GF-D8 (cell line): ENCODE data around the gene CLDND2.
"Not testable (repeated sequence)": the region's sequence is repeated elsewhere in the genome, so short reads cannot be mapped to it uniquely, and the experiment has no call there.

Experiments used
- DNase-seq: peaks from one replicate; lab custom pipeline; 2025; lab: John Stamatoyannopoulos, UW

Gene CLDND2, protein sequence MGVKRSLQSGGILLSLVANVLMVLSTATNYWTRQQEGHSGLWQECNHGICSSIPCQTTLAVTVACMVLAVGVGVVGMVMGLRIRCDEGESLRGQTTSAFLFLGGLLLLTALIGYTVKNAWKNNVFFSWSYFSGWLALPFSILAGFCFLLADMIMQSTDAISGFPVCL

DNA sequence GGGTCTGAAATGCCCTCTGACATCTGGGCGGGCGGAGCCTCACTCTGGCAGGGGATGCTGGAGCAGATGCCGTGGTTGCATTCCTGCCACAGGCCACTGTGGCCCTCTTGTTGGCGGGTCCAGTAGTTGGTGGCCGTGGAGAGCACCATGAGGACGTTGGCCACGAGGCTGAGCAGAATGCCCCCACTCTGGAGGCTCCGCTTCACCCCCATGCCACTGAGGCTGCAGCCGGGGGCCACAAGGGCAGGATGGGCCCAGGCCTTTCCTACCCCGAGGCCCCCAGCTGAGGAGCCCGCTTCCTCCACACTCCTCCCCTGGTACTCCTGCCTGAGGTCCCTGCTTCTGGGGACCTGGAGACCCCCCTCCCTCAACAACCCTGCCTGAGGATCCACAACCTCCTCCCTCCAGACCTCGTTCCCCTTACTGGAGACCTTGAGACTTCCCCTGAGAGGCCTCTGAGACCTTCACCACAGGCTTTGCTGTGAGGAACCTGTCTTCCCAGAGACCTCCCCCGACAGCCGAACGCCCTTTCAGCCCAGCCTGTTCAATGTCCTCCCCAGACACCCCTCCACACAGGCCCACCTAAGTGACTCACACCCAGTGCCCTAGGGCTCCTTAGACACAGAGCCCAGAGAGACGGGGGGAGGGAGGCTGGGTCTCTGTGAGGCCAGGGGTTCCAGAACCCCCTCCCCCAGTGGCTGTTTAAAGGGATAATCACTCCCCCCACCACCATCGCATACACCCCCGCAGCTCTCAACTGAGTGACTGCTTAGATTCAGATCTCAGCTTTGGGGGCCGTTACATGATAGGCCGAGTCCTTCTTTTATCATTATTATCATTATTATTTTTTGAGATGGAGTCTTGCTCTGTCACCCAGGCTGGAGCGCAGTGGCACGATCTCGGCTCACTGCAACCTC, at the start of gene CLDND2:
Gene CLDND2 (minus strand): TSS at position 638 of the 917 bp plus-strand sequence. CDS start 426 bp downstream, at position 212.
- DNase-seq = peak; percentile 21

GRCh38 chr19:51417810-51418157, 49.0 kb upstream of the CLDND2 start:
- DNase-seq = no peak

- DNase-seq = peak; percentile 76
Measured at GRCh38 chr19:51417107-51417809, 48.5 kb upstream of the CLDND2 start, which contains the start of gene SIGLEC10. Gene SIGLEC10, minus strand, starts transcription at chr19:51417642. Its CDS starts 61 bp downstream, at chr19:51417581.

- not testable (repeated sequence) for DNase-seq
Measured at GRCh38 chr19:51416422-51416821, 47.6 kb upstream of the CLDND2 start.

DNA sequence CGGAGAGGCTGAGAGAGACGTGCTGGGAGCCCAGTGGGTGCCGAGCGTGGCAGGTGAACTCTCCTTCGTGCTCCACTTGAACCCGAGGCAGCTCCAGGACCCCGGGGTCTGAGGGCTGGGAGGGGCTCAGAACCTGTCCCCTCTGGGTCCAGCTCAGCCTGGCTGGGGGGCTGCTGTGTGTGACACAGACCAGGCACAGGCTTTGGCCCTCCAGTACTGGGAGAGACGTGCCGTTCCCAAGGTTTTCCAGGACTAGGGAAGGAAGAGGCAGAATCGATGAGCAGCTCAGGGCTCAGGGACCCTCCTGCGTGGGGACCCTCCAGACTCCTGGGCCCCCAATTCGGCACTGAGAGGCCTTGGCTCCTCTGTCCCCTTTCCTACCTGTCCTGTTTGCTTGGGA, 46.4 kb upstream of the CLDND2 start:
- DNase-seq = no peak

GRCh38 chr19:51410950-51411748, 42.3 kb upstream of the CLDND2 start:
- DNase-seq = no peak

DNA sequence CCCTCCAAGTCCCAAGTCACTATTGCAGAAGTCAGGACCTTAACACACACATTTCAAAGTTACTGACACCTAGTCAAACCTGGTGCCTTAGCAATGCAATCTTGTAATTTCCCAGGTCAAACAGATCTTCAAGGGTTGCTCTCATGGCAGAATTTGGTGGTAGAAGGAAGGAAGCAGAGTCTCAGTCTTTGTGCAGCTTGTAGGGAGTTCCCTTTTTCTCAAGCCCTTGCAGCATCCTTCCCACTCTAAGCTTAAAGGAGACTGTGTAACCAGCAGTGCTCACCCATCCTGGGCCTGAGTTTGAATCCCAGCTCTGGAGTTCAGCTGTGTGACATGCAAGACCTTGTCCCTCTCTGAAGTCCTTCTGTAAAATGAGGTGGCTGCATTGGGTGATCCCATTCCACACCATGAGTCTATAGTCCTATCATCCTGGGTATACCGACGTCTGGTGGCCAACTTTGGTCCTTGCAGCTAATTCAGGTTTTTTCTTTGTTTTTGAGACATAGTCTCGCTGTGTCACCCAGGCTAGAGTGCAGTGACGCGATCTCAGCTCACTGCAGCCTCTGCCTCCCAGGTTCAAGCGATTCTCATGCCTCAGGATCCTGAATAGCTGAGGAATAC, 38.8 kb upstream of the CLDND2 start:
- peak; percentile 77 for DNase-seq

DNA sequence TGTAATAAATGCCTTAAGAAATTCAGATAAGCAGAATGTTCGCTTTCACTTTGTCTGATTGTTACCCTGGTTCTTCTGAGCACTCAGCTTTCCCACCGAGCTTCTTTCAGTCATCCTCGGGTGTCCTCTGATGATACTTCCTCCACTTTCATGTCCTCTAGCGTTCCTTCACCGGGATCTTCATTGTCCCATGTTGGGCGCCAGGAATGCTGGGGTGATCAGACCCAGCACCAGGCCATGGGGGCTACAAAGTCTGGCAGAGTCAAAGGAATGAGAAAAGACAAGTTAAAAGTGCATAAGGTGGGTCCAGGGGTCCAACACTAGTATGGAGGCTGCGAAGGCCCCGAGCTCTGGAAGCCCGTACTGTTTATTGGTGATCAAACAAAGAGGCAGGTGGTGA, 33.3 kb upstream of the CLDND2 start:
- DNase-seq = no peak

DNA sequence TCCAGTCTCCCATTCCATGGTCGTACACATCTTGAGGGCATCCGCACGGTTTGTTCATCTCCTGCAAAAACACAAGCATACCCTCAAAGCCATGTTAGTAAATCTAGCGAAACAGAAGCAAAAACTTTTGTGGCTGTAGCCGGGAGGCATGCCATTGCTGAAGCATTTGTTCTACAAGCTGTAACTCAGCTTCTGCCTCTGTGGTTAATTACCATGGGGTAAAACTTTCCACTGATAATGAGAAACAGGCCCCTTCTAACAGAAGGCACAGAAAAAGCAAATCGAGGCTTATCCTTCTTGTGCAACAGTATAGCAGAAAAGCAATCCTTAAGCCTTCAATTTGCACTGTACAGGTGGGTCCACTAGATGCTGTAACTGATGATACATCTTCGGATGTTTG, 31.1 kb upstream of the CLDND2 start:
- DNase-seq = not testable (repeated sequence)

DNA sequence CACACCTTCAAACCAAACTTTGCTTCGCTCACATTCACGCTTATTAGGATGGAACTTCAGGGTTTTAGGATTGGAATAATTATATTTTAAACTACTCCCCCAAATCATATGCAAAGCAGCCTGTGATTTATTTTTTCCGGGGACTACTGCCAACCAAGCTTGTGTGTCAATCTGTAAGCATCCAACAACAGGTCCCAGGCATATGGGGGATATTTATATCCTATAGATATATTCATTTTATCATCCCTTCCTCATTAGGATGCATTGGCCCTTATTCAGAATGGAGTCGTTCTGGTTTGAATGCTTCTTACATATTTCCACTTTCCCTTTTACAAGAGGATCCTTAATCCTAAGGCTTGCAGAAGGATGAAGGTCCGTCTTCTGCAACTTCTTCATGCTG, 30.4 kb upstream of the CLDND2 start:
- DNase-seq = no peak

- peak; percentile 32 for DNase-seq
Measured at GRCh38 chr19:51398096-51398704, 29.4 kb upstream of the CLDND2 start.

GRCh38 chr19:51397453-51397852, 28.6 kb upstream of the CLDND2 start:
- not testable (repeated sequence) for DNase-seq

GRCh38 chr19:51396175-51396574, 27.4 kb upstream of the CLDND2 start:
- DNase-seq = no peak

DNA sequence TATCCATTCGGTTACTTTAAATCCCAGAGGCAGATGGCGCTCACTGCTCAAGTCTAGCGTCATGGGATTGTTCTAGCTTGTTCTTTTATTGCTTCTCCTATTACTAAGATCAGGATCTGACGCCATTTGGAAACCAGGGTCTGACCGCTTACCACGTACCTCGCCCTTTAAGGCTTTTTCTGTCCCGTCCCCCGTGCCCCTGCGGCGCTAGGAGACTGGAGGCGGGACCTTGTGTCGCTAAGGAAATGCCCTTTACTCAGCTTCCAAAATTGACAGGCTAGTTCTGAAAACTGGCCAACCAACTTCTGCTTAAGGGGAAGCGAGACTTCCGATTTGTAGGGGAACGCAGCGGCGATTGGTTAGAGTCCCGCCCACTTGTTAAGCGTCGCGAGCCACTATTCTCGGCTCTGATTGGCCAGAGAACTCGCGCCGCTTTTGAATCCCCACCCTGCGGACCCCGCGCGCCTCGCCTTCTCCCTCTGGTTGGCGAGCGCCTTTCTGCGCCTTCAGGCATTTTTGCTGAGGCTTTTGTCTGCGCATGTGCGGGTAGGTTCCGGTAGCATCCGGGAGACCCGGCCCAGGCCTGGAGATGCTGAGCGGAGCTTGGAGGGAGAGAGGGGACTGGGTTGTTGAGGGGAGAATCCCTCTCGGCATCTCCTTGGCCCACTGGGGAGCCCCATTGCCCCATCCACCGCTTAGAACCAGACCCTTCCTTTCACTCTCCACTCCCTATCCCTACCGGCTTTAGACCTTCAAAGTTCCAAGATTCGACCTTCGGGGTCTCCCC, 25.4 kb upstream of the CLDND2 start:
- DNase-seq = peak; percentile 99

DNA sequence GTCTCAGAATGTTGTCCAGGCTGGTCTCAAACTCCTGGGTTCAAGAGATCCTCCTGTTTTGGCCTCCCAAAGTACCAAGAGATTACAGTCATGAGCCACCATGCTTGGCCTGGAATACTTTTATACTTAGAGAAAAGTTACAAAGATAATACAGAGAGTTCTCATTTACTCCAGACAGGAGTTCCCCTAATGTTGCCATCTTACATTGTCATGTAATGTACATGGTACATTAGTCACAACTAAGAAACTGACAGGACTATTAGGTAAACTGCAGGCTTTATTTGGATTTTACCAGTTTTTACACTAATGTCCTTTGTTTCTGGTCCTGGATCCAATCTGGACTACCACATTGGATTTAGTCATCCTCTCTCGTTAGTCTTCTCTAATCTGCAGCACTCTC, 23.9 kb upstream of the CLDND2 start:
- DNase-seq = no peak

- DNase-seq = no peak
Measured at GRCh38 chr19:51391073-51391611, 22.3 kb upstream of the CLDND2 start.

DNA sequence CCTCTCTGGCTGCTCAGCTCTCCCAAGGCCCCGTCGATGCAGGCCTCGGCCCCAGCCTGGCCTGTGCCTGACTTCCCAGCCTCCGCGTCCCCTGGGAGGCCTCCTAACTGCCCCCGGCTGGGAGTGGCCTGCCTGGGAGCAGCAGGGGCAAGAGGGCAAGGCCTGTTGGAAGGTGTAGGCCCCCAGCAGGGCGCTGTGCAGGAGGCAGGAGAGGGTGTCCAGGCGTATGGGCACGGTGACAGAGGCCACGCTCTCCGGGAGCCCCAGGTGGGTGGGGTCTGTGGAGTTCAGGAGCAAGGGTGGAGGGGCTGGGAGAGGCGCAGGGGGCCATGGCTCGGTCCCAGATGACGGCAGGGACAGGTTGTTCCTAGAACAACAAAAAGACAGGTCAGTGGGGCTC, 20.3 kb upstream of the CLDND2 start:
- DNase-seq = no peak

- DNase-seq = no peak
Measured at GRCh38 chr19:51387924-51388389, 19.2 kb upstream of the CLDND2 start, which contains the start of gene LIM2. Gene LIM2, minus strand, starts transcription at chr19:51387974. Its CDS starts 531 bp downstream, at chr19:51387443.

DNA sequence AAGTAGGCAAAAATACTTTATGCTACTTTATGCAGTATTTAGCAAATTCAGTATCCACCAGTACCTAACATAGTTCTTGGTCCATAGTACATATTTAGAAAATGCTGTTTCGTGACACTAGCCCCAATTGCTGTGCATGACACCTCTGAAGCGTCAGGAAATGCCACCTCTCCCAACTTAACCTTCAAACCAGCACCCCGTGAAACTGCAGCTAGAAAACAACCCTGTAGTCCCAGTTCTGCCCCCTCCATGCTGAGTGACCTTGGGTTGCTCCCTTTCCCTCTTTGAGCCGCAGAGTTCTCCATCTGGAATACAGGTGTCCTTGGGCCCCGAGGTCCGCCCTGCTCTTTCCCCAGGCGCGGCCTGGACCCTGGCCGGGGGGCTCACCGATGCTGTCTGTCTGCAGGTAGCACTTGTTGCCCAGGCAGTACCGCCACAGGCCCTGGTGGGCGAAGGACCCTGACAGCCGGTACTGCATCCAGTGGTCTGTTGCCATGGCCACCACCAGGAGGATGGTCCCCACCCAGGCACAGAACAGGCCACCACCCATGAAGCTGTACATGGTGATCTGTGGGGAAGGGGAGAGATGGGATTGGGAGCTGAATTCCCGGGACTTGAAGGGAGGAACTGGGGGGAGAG, 18.2 kb upstream of the CLDND2 start:
- no peak for DNase-seq
